ENCODE results near the gene LOXL3. TPM values are rescaled to one million over a fixed set of nuclear protein-coding genes. Genes with fewer than 3 reads are reported as not detected.

Gene LOXL3
- polyA plus RNA-seq, 1 donor (not counting 4 experiments of a cell fraction or from before 2014, with no cell fraction given), result 0.21 TPM

DNA sequence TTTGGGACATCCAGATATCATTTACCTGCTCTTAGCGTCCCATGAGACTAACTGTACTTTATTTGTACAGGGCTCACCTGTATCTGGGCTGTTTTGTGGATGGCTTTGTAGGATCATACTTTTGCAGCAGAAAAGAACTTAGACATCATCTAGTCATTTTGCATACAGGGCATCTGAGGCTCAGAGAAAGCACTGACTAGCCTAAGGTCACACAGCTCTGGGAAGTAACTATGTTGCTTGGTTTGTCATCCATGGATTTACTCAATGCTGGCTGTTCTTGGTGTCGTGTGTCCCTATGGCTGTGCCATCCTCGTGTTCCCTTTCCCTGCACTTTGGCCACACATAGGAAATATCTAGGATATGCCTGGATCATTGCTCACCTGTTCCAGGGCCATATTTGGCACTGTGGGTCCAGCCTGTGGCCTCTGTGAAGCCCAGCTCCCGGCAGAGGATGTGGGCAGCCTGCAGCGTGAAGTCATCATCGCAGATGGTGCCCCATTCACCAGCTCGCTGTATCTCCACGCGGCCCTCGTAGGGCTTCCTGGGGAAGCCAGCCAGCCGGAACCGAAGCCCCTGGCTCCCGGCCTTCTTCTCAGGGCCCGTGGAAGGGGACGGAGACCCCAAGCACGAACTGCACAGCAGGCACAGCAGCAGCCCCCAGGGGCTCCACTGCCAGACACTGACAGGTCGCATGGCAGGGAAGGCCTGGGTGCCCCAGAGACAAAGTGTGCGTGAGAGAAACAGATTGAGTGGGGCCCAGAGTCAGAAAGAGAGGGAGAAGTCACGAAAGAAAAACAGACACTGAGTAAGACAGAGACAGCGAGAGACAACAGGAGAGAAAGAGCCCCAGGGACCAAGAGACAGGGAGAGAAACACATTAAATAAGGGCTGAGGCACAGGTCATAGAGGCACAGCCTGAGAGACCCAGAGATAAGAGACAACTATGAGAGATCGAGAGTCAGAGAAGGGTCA lies 1.5 kb downstream of the LOXL3 start:
- Histone ChIP-seq H3K79me2 (ENCODE audit: control insufficient read depth, insufficient read depth, low read length) (no peaks in the 10 kb centered on the region), H3K4me2 (ENCODE audit: control insufficient read depth, extremely low read depth, insufficient read depth, low read depth, low read length) (no peak overlapping the region), H3K27me3 (ENCODE audit: control insufficient read depth, extremely low read depth, insufficient read depth, low read length) (peaks cover 16% of the 10 kb centered on the region), H3K9me1 (ENCODE audit: control insufficient read depth, extremely low read depth, insufficient read depth, low read length) (no peaks in the 10 kb centered on the region), H3K9me3 (ENCODE audit: control insufficient read depth, low read depth, low read length) (no peaks in the 10 kb centered on the region), H3K36me3 (ENCODE audit: control insufficient read depth in 2 of 2, extremely low read depth in 1 of 2, insufficient read depth in 2 of 2, low read length in 2 of 2) (no peaks in the 10 kb centered on the region), H3K27ac (ENCODE audit: control insufficient read depth, insufficient read depth, low read length) (no peak overlapping the region), H2AFZ (ENCODE audit: control insufficient read depth, low read length) (no peak overlapping the region), H3K4me1 (ENCODE audit: control insufficient read depth, extremely low read depth, insufficient read depth, low read length) (peaks cover 12% of the 10 kb centered on the region), H3K4me3 (ENCODE audit: control insufficient read depth in 2 of 3, extremely low read depth in 1 of 3, insufficient read depth in 2 of 3, low read depth in 1 of 3, low read length in 3 of 3) (no peak overlapping the region), H3K9ac (ENCODE audit: control insufficient read depth, extremely low read depth, insufficient read depth, low read length) (no peak overlapping the region), H4K20me1 (ENCODE audit: control insufficient read depth, extremely low read depth, insufficient read depth, low read length) (no peaks in the 10 kb centered on the region)
- FAIRE-seq (no peak), DNase-seq (ENCODE audit: low read depth, low spot score) (no peak)
- TF ChIP-seq CTCF (optimal IDR thresholded peaks at IDR 0.05 in 1 of 3, IDR thresholded peaks at IDR 0.05 in 1 of 3, conservative IDR thresholded peaks at IDR 0.05 in 1 of 3; ENCODE audit: extremely low read depth in 1 of 3, insufficient read depth in 2 of 3, low read length in 3 of 3), result no peak
- TF ChIP-seq EZH2 (IDR thresholded peaks at IDR 0.05; ENCODE audit: low read length), result no peak
- dilution Hi-C loops (cut with MboI; ENCODE audit: extremely low pct_ligation_motif_present, low sequenced_read_pairs), result no loop called here

DNA sequence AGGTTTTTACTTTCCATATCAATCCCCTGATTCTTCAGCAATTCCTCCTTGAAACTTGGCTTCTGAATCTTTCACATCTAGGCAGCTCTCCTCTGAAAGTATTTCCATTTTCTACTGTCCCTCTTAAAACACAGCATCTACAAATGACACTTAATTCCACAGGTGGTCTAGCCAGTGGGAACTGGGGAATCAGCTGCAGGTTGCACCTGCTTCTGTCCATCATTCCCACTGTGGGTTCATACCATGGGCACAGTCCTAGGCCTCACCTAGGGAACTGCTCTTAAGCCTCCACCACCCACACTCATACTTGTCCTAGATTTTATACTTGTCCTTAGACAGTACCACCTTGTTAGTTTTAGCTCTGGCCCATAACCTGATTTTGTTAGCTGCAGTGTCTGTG lies 2.2 kb downstream of the LOXL3 start:
- dilution Hi-C loops (cut with MboI; ENCODE audit: extremely low pct_ligation_motif_present, low sequenced_read_pairs), result no loop called here
- Histone ChIP-seq H3K27ac (ENCODE audit: control insufficient read depth, insufficient read depth, low read length) (no peak overlapping the region), H3K4me3 (ENCODE audit: control insufficient read depth in 2 of 3, extremely low read depth in 1 of 3, insufficient read depth in 2 of 3, low read depth in 1 of 3, low read length in 3 of 3) (no peak overlapping the region), H3K27me3 (ENCODE audit: control insufficient read depth, extremely low read depth, insufficient read depth, low read length) (peaks cover 16% of the 10 kb centered on the region), H3K36me3 (ENCODE audit: control insufficient read depth in 2 of 2, extremely low read depth in 1 of 2, insufficient read depth in 2 of 2, low read length in 2 of 2) (no peaks in the 10 kb centered on the region), H3K9ac (ENCODE audit: control insufficient read depth, extremely low read depth, insufficient read depth, low read length) (no peak overlapping the region), H3K9me1 (ENCODE audit: control insufficient read depth, extremely low read depth, insufficient read depth, low read length) (no peaks in the 10 kb centered on the region), H4K20me1 (ENCODE audit: control insufficient read depth, extremely low read depth, insufficient read depth, low read length) (no peaks in the 10 kb centered on the region), H3K4me2 (ENCODE audit: control insufficient read depth, extremely low read depth, insufficient read depth, low read depth, low read length) (no peak overlapping the region), H3K79me2 (ENCODE audit: control insufficient read depth, insufficient read depth, low read length) (no peaks in the 10 kb centered on the region), H3K9me3 (ENCODE audit: control insufficient read depth, low read depth, low read length) (no peaks in the 10 kb centered on the region), H2AFZ (ENCODE audit: control insufficient read depth, low read length) (no peak overlapping the region), H3K4me1 (ENCODE audit: control insufficient read depth, extremely low read depth, insufficient read depth, low read length) (peaks cover 12% of the 10 kb centered on the region)
- TF ChIP-seq CTCF (optimal IDR thresholded peaks at IDR 0.05 in 1 of 3, IDR thresholded peaks at IDR 0.05 in 1 of 3, conservative IDR thresholded peaks at IDR 0.05 in 1 of 3; ENCODE audit: extremely low read depth in 1 of 3, insufficient read depth in 2 of 3, low read length in 3 of 3) (no peak), EZH2 (IDR thresholded peaks at IDR 0.05; ENCODE audit: low read length) (no peak)
- FAIRE-seq (no peak), DNase-seq (ENCODE audit: low read depth, low spot score) (no peak)

Data from keratinocyte (primary cell).